NT2/D1 (cell line): ENCODE results near the gene SVBP.

Experiments used
- YY1 ChIP-seq: IDR thresholded peaks from 2 replicates; pipeline ENCODE4 v1.6.1; 2011; ENCODE audit not compliant: insufficient read length, insufficient read depth
- ZNF274 ChIP-seq: IDR thresholded peaks from 2 replicates; pipeline ENCODE4 v1.6.1; 2011; ENCODE audit warnings: mild to moderate bottlenecking, low read depth, low read length

DNA sequence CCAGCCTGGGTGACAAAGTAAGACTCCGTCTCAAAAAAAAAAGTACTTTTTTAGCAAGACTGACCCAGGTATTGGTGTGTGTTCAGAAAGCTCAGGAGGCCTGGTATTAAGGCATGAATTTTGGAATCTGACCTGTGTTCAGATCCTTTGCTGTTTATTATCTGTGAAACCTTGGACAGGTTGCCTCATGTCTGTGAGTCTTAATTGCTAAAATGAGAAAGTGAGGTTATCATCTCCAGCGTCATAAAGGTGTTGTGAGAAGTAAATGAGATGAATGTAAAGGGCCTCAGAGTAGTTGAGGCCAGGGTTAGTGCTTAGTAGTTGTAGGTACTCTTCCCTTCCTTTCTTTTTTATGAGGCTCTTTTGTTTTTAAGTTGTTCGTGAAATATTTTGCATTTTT lies 47.4 kb downstream of the SVBP start:
- no peak for TF ChIP-seq YY1
- no peak for TF ChIP-seq ZNF274
